Measurements from ENCODE around the gene PPP3CB. TPM values are rescaled to one million over a fixed set of nuclear protein-coding genes. Genes with fewer than 3 reads are reported as not detected.

Gene PPP3CB
- total RNA-seq, 1 donor from 2014 or later, result 56.4 TPM

- TF ChIP-seq CTCF (IDR thresholded peaks at IDR 0.05; ENCODE audit: unreplicated experiment), result no peak
- peaks cover 19% of the 10 kb centered on the region for H3K36me3 Mint-ChIP-seq (ENCODE audit: insufficient read depth)
- no peak overlapping the region for H3K4me3 Mint-ChIP-seq (ENCODE audit: low read depth)
- DNase-seq (ENCODE audit: low spot score, unreplicated experiment), result no peak
- no peaks in the 10 kb centered on the region for H3K27me3 Mint-ChIP-seq
- H3K9me3 Mint-ChIP-seq (ENCODE audit: low read depth), result no peaks in the 10 kb centered on the region
- H3K27ac Mint-ChIP-seq, result no peak overlapping the region
- peaks cover 8% of the 10 kb centered on the region for H3K4me1 Mint-ChIP-seq (ENCODE audit: low read depth)
These were observed 39.5 kb downstream of the PPP3CB start for GRCh38 chr10:73456187-73456890.

DNA sequence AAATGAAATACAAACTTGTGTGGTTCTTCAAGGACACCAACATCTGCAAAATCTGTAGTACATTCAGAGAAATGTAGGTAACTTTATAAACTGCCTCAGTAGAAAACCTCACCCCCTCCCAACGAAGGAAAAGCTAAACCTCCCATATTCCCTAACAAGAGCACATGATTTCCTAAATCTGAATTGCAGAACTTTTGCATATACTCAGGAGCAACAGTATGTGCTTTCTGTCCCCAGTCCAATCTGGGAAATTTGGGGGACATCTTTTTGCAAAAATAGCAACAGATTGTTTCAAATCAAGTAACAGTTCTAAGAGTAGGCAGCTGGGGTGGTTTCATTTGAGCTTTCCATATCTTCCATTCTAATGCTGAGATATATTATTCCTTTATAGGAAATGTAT lies 46.7 kb downstream of the PPP3CB start:
- H3K4me1 Mint-ChIP-seq (ENCODE audit: low read depth), result no peaks in the 10 kb centered on the region
- no peak overlapping the region for H3K27ac Mint-ChIP-seq
- TF ChIP-seq CTCF (IDR thresholded peaks at IDR 0.05; ENCODE audit: unreplicated experiment), result no peak
- DNase-seq (ENCODE audit: low spot score, unreplicated experiment), result no peak
- H3K4me3 Mint-ChIP-seq (ENCODE audit: low read depth), result no peak overlapping the region
- H3K27me3 Mint-ChIP-seq, result no peaks in the 10 kb centered on the region
- H3K36me3 Mint-ChIP-seq (ENCODE audit: insufficient read depth), result peaks cover 11% of the 10 kb centered on the region
- no peaks in the 10 kb centered on the region for H3K9me3 Mint-ChIP-seq (ENCODE audit: low read depth)

DNA sequence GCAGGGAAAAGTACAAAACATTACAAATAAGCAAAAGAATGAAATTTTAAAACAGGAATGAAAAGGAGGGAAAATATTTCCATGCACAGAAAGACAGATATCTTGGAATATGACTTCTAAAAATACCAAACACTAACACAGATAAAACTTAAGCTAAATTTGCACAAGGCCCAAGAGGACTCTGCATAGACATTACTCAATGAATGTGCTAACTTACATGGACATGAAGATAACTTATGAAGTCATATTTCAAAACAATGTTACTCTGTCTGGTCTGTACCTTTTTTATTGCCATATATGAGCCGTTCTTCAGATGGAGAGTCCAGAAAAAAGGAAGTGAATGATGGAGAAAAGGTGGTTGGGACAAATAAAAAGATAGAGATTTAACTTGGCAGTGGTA lies 47.4 kb downstream of the PPP3CB start:
- no peak for DNase-seq (ENCODE audit: low spot score, unreplicated experiment)
- peaks cover 8% of the 10 kb centered on the region for H3K36me3 Mint-ChIP-seq (ENCODE audit: insufficient read depth)
- H3K27me3 Mint-ChIP-seq, result no peaks in the 10 kb centered on the region
- no peak for TF ChIP-seq CTCF (IDR thresholded peaks at IDR 0.05; ENCODE audit: unreplicated experiment)
- no peaks in the 10 kb centered on the region for H3K4me1 Mint-ChIP-seq (ENCODE audit: low read depth)
- no peaks in the 10 kb centered on the region for H3K9me3 Mint-ChIP-seq (ENCODE audit: low read depth)
- no peak overlapping the region for H3K4me3 Mint-ChIP-seq (ENCODE audit: low read depth)
- no peak overlapping the region for H3K27ac Mint-ChIP-seq

DNA sequence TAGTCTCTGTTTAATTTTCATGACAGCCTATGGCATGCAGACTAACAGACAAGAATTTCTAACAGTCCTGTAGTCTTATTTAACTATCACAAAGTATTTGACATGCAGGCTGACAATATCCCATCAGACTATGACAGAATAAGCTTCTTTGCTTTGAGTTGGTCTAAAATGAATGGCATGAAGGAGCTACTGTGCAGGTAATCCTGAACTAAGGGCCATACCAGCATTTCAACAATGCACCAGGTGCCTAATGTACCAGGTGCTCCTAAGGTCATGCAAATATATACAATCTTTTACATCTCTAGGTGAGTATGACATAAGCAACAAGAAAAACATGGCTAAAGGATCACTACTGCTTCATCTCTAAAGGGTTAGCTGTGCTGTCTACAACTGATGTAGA lies 48.9 kb downstream of the PPP3CB start:
- no peak overlapping the region for H3K27ac Mint-ChIP-seq

DNA sequence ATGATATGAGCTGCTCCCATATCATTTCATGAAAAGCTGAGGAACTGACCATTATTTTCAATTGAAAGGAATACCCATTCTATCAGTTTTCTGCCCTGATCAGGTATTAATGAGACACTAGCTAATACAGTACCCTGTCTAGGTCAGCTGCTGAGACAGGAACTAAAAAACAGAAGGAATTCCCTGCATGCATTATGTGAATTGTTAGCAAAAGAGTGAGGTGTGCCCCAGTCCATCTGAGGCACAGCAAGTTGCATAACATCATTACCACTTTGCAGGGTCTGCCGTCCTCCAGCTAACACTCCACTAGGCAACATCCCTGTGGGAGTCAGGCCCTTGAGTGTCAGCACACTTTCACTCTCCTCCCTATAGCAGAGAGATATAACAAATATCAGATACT lies 51.4 kb downstream of the PPP3CB start:
- no peaks in the 10 kb centered on the region for H3K27me3 Mint-ChIP-seq
- no peak overlapping the region for H3K4me3 Mint-ChIP-seq (ENCODE audit: low read depth)
- no peaks in the 10 kb centered on the region for H3K4me1 Mint-ChIP-seq (ENCODE audit: low read depth)
- H3K36me3 Mint-ChIP-seq (ENCODE audit: insufficient read depth), result peaks cover 7% of the 10 kb centered on the region
- no peak for TF ChIP-seq CTCF (IDR thresholded peaks at IDR 0.05; ENCODE audit: unreplicated experiment)
- H3K9me3 Mint-ChIP-seq (ENCODE audit: low read depth), result no peaks in the 10 kb centered on the region
- no peak overlapping the region for H3K27ac Mint-ChIP-seq
- DNase-seq (ENCODE audit: low spot score, unreplicated experiment), result no peak

More for the DNA sequence above, 48.9 kb downstream of the PPP3CB start:
- Mint-ChIP-seq H3K4me1 (ENCODE audit: low read depth) (no peaks in the 10 kb centered on the region), H3K36me3 (ENCODE audit: insufficient read depth) (peaks cover 7% of the 10 kb centered on the region), H3K27me3 (no peaks in the 10 kb centered on the region), H3K9me3 (ENCODE audit: low read depth) (no peaks in the 10 kb centered on the region), H3K4me3 (ENCODE audit: low read depth) (no peak overlapping the region)
- TF ChIP-seq CTCF (IDR thresholded peaks at IDR 0.05; ENCODE audit: unreplicated experiment), result no peak
- no peak for DNase-seq (ENCODE audit: low spot score, unreplicated experiment)

Measured in progenitor cell of endocrine pancreas (in vitro differentiated cells).